Left renal cortex interstitium (tissue), 4 donors: ENCODE measurements around the gene ESRRG. TPM values are rescaled to one million over a fixed set of nuclear protein-coding genes. Genes with fewer than 3 reads are reported as not detected.

Source experiments
- DNase-seq, 4 donors: peaks; one replicate each; pipeline ENCODE4 v3.0.0-alpha.2; 2013; ENCODE audit warnings: low read depth in 4 of 4, low spot score in 2 of 4, missing footprints in 1 of 4
- polyA plus RNA-seq, 4 donors: library from polyadenylated mRNA; unstranded; fragments of 120-200 nt; gene quantifications; one replicate each; pipeline ENCODE4 v1.2.1, GENCODE V29; 2013; ENCODE audit not compliant: insufficient read length in 4 of 4

Gene ESRRG
- polyA plus RNA-seq, 4 donors = 40.5 to 46.2 (median 43.3) TPM

DNA sequence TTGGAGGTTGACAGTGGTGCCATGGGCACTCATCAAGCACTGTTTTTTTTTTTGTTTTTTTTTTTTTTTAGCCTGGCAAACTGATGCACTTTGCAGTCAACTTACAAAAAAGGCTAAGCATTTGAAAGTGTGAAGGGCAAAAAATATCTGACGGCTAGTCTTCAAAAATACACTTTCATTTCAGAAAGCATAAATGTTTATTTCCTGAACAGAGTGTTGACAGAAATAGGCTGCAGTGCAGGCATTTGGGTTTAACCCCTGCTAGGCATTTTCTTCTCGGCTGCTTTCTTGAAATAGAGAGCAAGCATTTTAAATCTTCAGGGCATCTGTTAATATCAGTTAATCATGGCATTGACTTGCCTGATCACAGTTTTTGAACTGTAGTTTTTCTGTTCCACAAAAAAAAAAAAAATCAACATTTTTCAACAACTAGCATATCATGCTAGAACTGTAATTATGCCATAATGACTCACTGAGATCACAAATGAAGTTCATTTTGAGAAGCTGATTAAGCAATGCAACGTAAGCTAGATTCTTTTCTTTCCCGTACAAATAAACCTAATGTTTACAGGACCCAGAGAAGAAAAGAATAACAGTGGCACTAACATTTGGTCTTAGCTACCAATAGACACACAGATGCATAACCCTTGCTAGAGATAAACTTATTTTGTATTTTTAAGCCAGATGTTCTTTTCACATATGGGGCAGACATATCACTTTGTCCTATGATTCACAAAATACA lies 199.6 kb downstream of the ESRRG start:
- DNase-seq = no peak

DNA sequence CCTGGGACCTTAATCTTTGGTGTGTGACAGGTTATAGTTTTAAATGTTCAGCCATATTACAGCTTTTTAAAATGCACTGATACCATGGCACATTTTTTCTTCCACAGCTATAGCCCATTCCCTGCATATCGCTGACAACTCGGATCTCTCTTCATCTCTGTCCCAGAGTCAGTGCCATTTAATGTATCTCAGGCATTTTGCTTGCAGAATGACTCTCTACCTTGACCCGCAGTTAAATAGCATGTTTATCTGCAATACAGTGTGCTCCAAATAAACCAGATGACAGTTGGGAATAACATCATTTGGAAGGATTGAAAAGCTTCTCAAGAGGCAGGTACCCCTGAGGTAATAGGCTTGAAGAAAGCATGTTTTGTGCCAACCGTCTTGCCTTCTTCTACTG lies 200.2 kb downstream of the ESRRG start:
- DNase-seq = no peak

DNA sequence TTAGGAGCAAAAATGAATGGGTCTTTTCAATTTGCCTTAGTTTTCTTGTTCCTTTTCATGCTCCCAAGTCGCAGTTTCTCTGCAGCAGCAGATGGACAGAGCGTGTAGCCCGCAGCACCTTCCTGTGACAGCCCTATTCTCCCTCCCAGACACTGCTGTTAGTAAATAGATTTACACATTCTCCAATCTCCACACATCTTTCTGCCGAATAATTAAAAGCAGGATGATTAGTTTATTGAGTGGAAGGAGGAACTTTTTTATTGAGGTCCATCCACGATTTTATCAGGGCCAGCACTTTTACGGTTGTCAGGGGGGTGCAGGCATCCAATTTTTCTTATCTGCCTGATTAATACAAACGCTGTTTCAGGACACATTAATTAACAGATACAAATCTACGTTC lies 201.8 kb downstream of the ESRRG start:
- DNase-seq = no peak

DNA sequence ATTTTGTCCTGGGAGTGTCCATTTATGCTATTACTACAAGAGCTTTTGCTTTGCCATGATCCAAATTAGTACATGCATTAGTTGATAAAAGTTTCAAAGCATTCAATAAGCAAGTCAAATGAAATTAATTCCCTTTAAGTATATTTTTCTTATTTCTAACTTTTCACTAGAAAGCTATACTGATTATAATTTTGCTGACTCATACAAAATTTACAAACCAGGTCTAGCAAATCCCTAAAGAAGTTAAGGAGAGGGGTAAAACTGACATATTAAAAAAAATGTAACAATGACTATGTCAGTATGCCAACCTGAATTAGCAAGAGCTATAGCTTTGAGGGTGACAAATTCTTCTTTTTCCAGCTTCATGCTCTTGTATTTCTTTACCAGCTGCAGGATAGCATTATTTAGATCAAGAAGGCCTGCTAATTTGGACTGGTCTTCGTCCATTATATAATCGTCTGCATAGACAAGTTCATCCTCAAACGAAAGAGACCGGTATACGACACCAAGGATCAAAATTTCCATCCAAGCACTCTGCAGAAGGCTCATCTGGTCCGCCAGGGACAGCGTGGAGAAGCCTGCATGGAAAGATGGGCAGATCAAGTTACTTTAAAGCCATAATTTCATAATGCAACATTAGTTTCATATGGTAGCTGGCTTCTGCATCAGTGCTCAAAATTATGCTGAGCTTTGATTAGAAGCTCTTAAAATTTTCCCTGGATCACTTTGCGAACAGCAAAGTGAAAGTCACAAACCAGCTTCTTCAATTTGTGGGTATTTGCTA lies 204.2 kb downstream of the ESRRG start:
- DNase-seq = no peak

DNA sequence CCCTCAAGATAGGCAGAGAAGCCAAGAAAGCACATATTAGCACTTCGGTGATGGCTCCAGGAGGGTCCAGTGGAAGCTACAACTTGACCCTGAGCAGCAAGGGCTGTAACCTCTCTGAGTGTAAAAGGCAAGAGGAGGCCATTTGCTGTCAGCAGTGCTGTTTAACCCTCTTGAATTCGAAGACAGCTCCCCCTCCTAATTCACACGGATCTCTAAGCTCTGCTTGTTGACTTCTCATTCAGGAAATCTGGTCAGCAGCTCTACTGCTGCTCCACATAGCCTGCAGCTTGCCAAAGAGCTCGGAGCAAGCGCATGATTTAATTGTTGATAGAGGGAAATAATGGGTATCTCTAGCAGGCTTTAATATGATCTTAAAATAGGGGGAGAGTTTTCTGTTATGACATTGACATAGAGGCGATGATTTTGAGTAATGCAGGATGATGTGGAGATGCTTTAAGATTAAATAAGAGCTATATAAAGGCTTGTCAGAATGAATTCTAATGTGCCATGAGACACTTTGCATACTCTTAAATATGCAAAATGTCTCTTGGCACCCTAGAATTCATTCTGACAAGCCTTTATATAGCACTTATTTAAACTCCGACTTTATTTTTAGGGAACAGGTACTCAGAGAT lies 220.6 kb downstream of the ESRRG start:
- no peak for DNase-seq

DNA sequence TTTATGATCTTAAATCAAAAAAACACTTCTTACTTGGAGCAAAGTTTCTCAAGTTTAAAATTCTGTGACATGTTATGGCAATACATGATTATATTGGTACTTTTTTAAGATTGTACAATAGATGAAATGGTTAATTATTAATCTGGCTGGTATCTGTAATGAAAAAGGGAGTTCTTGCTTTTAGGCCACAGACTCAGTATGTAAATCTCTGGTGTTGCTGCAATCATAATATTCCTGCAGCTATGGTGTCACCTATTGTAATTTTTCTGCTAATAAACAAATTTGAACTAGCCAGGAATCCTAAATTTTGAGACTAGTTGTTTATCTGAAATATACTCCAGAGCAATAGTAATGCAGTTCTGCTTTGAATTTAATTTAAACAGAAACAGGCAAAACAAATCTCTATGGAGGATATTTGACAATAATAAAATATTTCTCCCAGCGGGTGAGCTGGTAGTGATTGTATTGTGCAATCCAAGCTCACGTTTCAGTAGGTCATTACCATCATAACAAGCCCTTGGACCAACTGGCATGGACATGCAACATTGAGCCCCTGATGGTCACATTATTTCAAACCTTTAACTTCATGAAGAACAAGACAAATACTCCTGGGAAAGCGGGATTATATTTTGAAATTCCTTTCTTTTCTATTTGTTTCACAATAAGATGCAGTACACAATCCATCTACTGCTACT lies 222.8 kb downstream of the ESRRG start:
- no peak for DNase-seq

DNA sequence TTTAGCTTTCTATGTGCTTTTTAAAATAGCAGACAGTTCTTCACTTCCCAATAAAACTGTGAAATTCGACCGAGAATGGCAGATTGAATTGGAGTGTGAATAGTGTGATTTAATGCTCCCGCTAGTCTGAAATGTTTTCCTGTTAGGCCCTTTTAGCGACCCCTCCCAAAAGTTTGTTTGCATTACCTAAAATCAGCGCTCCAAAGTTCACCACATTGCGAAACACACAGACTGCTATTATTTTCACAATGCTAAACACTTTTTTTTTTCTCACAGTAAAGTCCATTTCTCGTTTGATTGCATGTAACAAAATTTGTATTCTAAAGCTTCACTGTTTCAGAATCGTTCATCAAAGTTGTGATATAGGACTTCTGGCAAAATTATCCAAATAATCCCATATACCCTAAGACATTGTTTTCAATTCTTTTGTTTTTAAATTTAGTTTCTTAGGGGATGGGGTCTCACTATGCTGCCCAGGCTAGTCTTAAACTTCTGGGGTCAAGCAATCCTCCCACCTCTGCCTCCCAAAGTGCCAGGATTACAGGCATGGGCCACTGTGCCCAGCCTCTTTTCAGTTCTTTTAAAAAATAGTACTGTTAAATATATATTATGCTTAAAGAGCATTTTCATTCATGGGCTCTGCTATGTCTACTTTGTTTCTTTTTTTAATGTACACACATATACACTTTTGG lies 223.5 kb downstream of the ESRRG start:
- no peak for DNase-seq

DNA sequence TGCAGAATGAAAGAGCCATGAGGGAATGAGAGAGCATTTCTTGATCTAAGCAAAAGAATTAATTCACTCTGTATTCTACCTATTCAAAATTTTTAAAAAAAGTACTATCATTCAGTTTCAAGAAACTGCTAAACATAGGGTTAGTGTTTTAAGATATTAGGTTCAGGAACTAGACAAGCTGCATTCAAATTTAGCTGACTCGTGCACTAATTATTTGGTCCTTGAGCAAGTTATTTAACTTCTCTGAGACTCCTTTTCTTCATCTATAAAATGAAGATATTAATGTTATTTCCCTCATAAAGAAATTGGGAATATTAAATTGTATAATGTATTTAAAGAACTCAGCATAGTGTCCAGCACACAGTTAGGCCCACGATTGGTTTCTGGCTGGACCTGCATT lies 225.0 kb downstream of the ESRRG start:
- no peak for DNase-seq

DNA sequence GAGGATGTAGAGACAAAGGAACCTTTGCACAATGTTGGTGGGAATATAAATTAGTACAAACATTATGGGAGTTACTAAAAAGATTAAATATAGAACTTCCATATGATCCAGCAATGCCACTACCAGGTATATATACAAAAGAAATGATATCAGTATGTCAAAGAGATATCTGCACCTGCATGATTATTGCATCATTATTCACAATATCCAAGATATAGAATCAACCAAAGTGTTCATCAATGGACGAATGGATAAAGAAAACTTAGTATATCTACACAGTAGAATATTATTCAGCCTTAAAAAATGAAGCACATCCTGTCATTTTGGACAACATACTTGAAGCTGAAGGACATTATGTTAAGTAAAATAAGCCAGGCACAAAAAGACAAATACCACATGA lies 238.2 kb downstream of the ESRRG start:
- no peak for DNase-seq

DNA sequence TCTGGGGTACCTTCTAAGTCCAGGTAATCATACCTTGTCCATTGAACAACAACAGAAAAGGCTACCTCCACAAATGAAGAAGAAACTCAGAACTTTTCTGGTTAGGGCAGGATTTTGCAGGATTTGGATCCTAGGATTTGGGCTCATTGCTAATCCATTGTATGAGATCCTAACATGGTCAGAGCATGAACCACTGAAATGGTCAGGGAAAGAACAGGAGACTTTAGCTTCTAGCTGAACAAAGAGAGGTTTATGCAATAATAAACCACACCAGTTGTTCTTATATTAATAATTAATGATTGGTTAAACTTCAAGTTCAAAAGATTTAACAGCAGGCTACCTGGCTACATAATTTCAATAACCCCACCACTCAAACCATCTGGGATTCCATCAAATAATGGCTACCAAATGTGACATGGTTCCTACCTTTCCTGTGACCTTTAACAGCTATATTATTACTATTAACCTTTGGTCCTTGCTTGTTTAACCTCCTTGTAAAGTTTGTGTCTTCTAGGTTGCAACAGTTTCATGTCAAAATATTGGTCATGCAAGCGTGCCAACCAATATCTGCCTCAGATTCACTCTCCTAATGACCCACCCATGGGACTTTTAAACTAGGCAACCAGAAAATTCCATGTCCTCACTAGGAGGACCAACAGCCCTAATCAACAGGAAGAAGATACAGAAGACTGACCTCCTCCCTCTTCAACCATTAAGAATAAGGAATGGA lies 239.4 kb downstream of the ESRRG start:
- no peak for DNase-seq

DNA sequence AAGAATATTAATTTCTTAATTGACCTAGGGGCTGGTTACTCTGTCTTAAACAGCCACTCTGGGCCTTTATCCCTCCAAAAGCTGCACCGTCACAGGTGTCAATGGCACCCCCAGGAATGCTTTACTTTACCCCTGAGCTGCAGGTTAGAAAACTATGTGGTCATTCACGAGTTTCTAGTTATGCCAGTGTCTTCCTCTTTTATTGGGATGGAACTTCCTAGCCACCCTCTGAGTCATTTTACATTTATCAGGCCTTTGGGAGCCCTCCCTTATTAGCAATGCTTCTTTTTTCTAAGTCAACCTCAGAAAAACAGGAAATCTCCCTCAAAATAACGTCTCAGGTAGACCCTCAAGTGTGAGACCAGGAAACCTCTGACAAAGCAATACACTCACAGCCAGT lies 240.6 kb downstream of the ESRRG start:
- DNase-seq = no peak

DNA sequence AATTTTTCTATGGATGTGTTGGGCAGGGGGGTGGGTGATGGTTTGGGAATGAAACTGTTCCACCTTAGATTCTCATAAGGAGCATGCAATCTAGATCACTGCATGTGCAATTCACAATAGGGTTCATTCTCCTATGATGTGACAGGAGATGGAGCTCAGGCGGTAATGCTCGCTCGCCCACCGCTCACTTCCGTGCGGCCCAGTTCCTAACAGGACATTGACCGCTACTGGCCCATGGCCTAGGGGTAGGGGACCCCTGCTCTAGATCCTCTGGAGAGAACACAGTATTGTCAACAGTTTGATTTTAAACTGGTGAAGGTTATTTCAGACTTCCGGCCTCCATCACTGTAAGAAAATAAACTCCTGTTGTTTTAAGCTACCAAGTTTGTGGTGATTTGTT lies 245.0 kb downstream of the ESRRG start:
- no peak for DNase-seq

DNA sequence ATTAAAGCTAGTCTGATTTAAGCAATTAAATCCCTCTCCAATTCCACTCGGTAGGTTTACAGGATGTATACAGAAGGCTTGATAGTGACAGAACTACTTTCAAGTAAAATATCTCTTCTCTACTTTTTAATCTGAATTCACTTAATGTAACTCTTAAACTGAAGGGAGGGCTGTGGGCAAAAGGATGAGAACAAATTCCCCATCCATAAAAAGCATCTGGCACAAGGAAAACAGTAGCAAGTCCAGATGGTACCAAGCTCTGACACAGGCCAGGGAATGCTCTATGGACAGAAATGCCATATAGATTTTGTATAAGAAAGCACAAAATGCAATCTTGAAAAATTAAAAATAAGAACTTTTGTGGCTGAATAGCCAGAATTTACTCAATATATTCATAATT lies 246.9 kb downstream of the ESRRG start:
- no peak for DNase-seq

DNA sequence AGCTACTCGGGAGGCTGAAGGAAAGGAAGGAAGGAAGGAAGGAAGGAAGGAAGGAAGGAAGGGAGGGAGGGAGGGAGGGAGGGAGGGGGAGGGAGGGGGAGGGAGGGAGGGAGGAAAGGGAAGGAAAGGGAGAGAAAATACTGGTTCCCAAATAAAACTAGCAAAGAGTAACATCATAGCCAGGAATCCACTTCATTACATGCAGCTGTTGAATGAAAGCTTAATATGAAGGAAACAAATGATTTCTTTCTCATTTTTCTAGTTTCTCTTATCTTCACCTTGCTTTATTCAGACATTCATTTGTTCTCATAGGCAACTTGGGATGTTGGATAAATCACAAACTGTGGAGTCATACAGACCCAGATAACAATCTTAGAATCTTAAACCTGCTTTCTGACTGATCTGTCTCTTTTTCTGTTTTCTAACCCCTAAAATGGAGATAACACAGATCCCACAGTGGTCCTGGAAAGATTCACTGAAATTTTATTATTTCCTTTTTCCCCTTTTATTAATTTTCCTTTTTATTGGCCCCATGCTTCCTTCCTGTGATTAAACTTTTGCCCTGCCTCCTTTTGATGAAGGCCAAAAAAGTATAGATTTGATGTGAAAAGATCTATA lies 247.5 kb downstream of the ESRRG start:
- no peak for DNase-seq

DNA sequence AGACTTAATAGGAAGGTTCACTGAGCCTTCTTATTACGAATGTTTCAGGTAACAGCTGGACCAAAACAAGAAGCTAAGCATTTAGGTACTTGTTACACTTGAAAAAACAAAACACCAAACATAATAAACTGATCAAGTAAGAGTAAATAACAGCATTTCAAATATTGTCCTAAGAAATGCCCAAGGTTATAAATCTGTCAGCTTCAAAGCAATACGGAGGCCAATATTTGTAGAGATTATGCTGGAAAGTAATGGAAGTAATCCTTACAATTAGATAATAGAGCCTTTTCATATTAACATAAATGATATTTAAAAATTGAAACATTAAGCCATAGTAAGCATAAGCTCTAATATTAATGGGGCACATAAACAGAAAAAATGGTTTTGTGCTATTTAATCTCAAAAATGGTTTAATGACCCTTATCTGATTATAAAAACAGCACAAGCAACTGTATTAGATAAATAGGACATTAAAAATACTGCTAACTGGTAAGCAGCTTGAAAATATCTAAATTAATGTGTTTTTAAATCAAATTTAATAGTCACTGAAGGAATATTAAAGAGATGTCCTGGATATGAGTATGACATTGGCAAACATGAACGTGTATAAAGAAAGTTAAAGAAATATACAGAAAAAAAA lies 256.9 kb downstream of the ESRRG start:
- no peak for DNase-seq

DNA sequence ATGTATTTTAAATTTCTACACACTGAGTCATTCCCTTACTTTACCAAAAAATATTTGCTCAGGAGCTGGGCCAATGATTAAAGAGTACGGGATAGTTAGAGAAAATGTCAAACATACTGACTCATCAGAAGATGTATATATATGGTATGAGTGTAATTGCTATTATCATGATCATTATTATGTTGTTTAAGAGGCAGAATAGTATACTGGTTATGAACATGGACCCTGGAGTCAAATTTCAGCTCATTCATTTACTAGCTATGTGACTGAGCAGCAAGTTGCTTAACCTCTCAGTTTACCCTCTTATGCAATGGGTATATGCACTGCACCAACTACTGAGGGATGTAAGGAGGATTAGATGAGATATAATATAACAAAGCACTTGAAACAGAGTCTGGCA lies 258.7 kb downstream of the ESRRG start:
- DNase-seq = no peak

DNA sequence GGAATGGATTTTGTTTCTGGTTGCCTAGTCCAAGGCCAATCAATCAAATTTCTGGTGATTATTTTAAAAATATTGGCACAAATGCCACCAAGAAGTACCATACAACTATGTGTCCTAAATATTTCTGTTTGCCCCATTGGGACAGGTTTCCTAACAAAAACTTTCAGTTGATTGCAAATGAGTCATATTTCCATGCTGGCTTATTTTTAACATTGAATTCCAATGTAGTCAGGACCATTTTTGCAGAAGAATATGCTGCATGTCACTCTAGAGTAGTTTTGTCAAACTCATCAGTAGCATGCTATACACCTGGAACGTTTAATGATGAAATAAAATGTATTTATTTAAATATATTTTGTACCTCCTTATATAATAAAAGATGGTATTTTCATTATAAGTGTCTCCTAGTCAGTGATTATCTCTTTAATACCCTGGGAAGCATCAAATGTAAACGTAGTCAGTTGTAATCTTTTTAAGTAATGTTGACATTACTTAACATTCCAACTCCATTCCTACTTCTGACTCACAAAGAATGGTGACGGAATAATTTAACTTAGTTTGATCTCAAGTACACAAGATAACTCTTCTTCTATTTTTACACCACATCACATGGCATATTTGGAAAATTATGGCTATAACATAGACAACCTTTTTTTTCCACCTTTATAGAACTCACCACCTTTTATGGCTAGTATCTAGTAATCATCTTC lies 261.0 kb downstream of the ESRRG start:
- DNase-seq = no peak

DNA sequence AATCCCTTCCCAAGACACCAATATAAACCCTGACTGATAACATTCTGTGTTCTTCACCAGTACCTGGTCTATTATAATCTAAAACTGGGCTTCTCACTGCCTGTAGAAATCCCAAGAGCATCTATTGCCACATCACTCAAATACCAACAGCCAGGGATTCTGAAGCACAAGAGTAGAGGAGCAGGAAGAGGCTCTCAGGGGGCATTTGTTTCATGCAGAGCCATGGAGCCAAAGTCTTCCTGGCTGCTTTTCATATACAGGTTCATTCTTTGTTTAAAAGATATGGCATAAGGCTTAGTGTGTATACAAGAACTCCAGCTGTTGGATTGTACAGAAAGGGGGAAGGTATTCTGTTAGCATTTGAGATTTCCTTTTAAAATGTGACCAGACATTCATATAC lies 261.8 kb downstream of the ESRRG start:
- DNase-seq = no peak
